ENCODE measurements around the gene NBEAL1. TPM values are rescaled to one million over a fixed set of nuclear protein-coding genes. Genes with fewer than 3 reads are reported as not detected.

The NBEAL1 gene
- total and polyA plus RNA-seq, 2 experiments from 2014 or later = 13.3 to 21.8 TPM

GRCh38 chr2:203164311-203164935, 149.7 kb downstream of the NBEAL1 start:
- H2AFZ ChIP-seq = no peak overlapping the region
- H3K4me3 Mint-ChIP-seq = no peak overlapping the region
- H3K4me3 ChIP-seq = no peak overlapping the region
- H3K4me2 ChIP-seq = no peak overlapping the region
- no peaks in the 10 kb centered on the region for H3K9me2 ChIP-seq (ENCODE audit: insufficient read depth)
- no peaks in the 10 kb centered on the region for H3K79me2 ChIP-seq (replicated peaks; ENCODE audit: insufficient read depth)
- no peak for DNase-seq (ENCODE audit: low spot score)
- H3K4me1 ChIP-seq (ENCODE audit: insufficient read depth) = no peaks in the 10 kb centered on the region
- no peaks in the 10 kb centered on the region for H3F3A ChIP-seq (replicated peaks; ENCODE audit: low read depth)
- peaks cover 2% of the 10 kb centered on the region; the same call in 1 of the 3 replicates for H3K4me1 Mint-ChIP-seq
- TF ChIP-seq ZNF462 (CRISPR knock-in tag; IDR thresholded peaks at IDR 0.05) (no peak), ZNF331 (CRISPR knock-in tag; IDR thresholded peaks at IDR 0.05; ENCODE audit: low read depth) (no peak), CTCF (conservative IDR thresholded peaks at IDR 0.05; ENCODE audit: low read depth in 2 of 2) (no peak), EZH2 (IDR thresholded peaks at IDR 0.05; ENCODE audit: low read depth, unreplicated experiment) (no peak), ETS1 (IDR thresholded peaks at IDR 0.05) (no peak), CREB1 (CRISPR knock-in tag; IDR thresholded peaks at IDR 0.05; ENCODE audit: low read depth) (no peak), ZNF114 (CRISPR knock-in tag; IDR thresholded peaks at IDR 0.05) (no peak), EZH2phosphoT487 (IDR thresholded peaks at IDR 0.05; ENCODE audit: unreplicated experiment) (no peak), JUNB (IDR thresholded peaks at IDR 0.05; ENCODE audit: unreplicated experiment) (no peak), POLR2AphosphoS5 (IDR thresholded peaks at IDR 0.05; ENCODE audit: low read depth) (no peak), REST (IDR thresholded peaks at IDR 0.05; ENCODE audit: unreplicated experiment) (no peak), STAT1 (IDR thresholded peaks at IDR 0.05; ENCODE audit: unreplicated experiment) (no peak), NANOG (IDR thresholded peaks at IDR 0.05; ENCODE audit: borderline replicate concordance) (no peak)
- no peaks in the 10 kb centered on the region for H3K27me3 ChIP-seq (ENCODE audit: insufficient read depth)
- no peaks in the 10 kb centered on the region for H4K20me1 ChIP-seq (replicated peaks; ENCODE audit: insufficient read depth)
- H3K36me3 ChIP-seq (ENCODE audit: insufficient read depth) = no peaks in the 10 kb centered on the region
- H3K9me3 Mint-ChIP-seq = no peaks in the 10 kb centered on the region; the same call in 2 of the 3 replicates
- no peaks in the 10 kb centered on the region for H3K27me3 Mint-ChIP-seq (ENCODE audit: insufficient read depth, low read depth, poor library complexity)
- no peak overlapping the region for H3K27ac ChIP-seq (ENCODE audit: low read depth)
- H3K27ac Mint-ChIP-seq = no peak overlapping the region
- ATAC-seq = no peak
- peaks cover 3% of the 10 kb centered on the region; the same call in 2 of the 3 replicates for H3K36me3 Mint-ChIP-seq (ENCODE audit: low read depth)

Data from GM23338 (cell line).